Hematopoietic multipotent progenitor cell treated with erythropoietin and hydrocortisone succinate and interleukin-3 and kit ligand, for 6 days (in vitro differentiated cells): ENCODE data around the gene PTK6.
A peak's percentile ranks its signal among the peaks of the same experiment; 100 is the strongest.
"Not testable (repeated sequence)": the region's sequence is repeated elsewhere in the genome, so short reads cannot be mapped to it uniquely, and the experiment has no call there.

Source experiments
- DNase-seq: peaks from one replicate; pipeline ENCODE4 v3.0.0-alpha.2; 2015

The PTK6 gene

GRCh38 chr20:63536997-63537524 lies at the start of gene PTK6:
TSS of gene PTK6 (minus strand) at chr20:63537376. CDS start at chr20:63537314, 62 bp downstream.
- peak; percentile 63 for DNase-seq

- DNase-seq, result no peak
Measured at GRCh38 chr20:63586797-63587196, 49.6 kb upstream of the PTK6 start.

GRCh38 chr20:63585616-63586565 lies 48.7 kb upstream of the PTK6 start:
- no peak for DNase-seq

GRCh38 chr20:63582382-63583063 lies 45.3 kb upstream of the PTK6 start:
- DNase-seq, result no peak

- peak; percentile 56 for DNase-seq
Measured at GRCh38 chr20:63580796-63581461, 43.8 kb upstream of the PTK6 start.

GRCh38 chr20:63579017-63579694 lies 42.0 kb upstream of the PTK6 start:
- no peak for DNase-seq

GRCh38 chr20:63578224-63579016 lies 41.2 kb upstream of the PTK6 start:
- no peak for DNase-seq

- DNase-seq, result no peak
Measured at GRCh38 chr20:63577317-63577894, 40.2 kb upstream of the PTK6 start.

- DNase-seq, result no peak
Measured at GRCh38 chr20:63576311-63576710, 39.1 kb upstream of the PTK6 start.

GRCh38 chr20:63574829-63575743 lies 37.9 kb upstream of the PTK6 start:
- DNase-seq, result no peak

- peak; percentile 82 for DNase-seq
Measured at GRCh38 chr20:63574156-63574828, 37.1 kb upstream of the PTK6 start, which contains the start of gene HELZ2. TSS of gene HELZ2 (minus strand) at chr20:63574239. CDS start at chr20:63572385, 1,854 bp downstream.

GRCh38 chr20:63573647-63574131 lies 36.5 kb upstream of the PTK6 start:
- DNase-seq, result peak; percentile 36

GRCh38 chr20:63572788-63573646 lies 35.8 kb upstream of the PTK6 start:
- DNase-seq, result no peak

- no peak for DNase-seq
Measured at GRCh38 chr20:63572071-63572787, 35.1 kb upstream of the PTK6 start.

GRCh38 chr20:63571087-63571478 lies 33.9 kb upstream of the PTK6 start:
- not testable (repeated sequence) for DNase-seq

GRCh38 chr20:63570281-63571086 lies 33.3 kb upstream of the PTK6 start:
- no peak for DNase-seq
